Fibroblast of skin of back (primary cell): Measurements from ENCODE around the gene PLVAP. TPM values are rescaled to one million over a fixed set of nuclear protein-coding genes. Genes with fewer than 3 reads are reported as not detected.

ENCODE experiments used
- DNase-seq: peaks from one replicate; pipeline ENCODE4 v3.0.0-alpha.2; 2013
- polyA plus RNA-seq, 2 experiments: library from polyadenylated mRNA; unstranded; fragments of 120-200 nt; gene quantifications; one replicate each; pipeline ENCODE4 v1.2.1, GENCODE V29; 2013; ENCODE audit not compliant: insufficient read length in 2 of 2

The PLVAP gene, protein sequence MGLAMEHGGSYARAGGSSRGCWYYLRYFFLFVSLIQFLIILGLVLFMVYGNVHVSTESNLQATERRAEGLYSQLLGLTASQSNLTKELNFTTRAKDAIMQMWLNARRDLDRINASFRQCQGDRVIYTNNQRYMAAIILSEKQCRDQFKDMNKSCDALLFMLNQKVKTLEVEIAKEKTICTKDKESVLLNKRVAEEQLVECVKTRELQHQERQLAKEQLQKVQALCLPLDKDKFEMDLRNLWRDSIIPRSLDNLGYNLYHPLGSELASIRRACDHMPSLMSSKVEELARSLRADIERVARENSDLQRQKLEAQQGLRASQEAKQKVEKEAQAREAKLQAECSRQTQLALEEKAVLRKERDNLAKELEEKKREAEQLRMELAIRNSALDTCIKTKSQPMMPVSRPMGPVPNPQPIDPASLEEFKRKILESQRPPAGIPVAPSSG
- polyA plus RNA-seq (2013, experiment 1 of 2; ENCODE audit: insufficient read length): 0.16 TPM
- polyA plus RNA-seq (2013, experiment 2 of 2; ENCODE audit: insufficient read length): 0.12 TPM

DNA sequence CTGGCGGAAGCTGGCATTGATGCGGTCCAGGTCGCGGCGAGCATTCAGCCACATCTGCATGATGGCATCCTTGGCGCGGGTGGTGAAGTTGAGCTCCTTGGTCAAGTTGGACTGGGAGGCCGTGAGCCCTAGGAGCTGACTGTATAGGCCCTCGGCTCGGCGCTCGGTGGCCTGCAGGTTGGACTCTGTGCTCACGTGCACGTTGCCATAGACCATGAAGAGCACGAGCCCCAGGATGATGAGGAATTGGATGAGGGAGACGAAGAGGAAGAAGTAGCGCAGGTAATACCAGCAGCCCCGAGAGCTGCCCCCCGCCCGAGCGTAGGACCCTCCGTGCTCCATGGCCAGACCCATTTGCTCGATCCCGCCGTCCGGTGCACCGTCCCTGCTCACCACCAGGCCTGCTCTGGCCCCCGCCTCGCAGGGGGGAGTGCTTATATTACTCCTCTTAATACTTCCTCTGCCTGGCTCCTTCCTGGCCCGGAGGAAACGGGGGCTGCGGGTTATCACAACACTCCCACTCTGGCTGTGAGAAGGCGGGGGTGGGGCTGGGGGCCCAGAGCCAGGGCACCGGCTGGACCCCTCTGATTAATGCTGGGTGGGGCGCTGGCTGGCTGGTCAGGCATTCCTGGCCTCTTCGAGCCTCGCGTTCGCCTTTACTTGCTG is at the start of gene PLVAP:
TSS of gene PLVAP (minus strand) at position 408 of the 666 bp plus-strand sequence. CDS start at position 354, 54 bp downstream.
- DNase-seq: no peak

DNA sequence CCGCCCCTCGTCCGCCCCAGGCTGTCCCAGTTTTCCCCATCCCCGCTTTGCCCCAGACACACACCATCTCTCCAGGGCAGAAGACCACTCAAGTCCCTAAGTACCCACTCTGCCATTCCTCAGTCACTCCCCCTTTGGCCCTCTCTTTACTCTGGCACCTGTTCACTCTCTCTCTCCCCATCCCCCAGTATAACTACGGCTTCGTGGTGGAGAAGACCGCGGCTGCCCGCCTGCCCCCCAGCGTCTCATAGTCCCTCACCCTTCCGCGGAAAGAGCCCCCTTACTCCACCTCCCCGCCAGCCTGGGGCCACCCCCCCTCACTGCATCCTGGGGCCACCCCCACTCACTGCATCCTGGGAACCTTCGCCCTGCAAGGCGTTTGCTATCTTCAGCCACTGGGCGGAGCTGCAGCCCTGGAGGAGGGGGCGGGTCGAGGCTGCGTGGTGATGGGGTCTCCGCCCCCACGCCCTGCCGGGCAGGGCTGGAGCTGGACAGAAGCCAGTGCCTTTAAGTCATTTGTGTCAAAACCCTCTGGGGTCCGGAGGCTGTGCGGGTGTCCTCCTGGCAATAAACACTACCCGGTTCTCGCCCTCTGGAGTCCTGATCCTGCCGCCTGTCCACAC is 47.7 kb upstream of the PLVAP start:
- DNase-seq: peak; percentile 53

DNA sequence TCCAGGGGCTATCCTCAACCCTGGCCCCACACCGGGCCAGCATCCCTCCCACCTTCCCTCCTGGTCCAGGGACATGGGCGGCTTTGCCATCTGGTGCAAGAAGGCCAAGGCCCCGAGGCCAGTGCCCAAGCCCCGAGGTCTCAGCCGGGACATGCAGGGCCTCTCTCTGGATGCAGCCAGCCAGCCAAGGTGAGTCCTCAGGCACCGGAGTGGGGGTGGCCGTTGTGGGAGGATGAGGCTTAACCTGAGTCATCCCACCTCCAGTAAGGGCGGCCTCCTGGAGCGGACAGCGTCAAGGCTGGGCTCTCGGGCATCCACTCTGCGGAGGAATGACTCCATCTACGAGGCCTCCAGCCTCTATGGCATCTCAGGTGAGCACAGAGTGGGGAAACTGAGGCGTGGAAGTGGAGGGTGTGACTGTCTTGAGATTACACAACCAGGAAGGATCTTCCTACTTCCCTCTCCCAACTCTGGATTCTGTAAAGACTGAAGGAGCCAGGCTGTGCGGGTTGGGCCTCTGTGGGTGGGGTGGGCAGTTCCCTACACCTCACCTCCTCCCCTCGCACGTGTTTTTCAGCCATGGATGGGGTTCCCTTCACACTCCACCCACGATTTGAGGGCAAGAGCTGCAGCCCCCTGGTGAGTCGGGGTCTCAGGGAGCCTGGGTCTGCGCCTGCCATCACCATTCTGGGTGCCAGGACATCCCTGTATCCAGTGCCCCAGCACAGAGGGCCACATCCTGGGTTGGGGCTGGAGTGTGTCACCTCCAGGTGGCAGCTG is 46.5 kb upstream of the PLVAP start:
- no peak for DNase-seq

DNA sequence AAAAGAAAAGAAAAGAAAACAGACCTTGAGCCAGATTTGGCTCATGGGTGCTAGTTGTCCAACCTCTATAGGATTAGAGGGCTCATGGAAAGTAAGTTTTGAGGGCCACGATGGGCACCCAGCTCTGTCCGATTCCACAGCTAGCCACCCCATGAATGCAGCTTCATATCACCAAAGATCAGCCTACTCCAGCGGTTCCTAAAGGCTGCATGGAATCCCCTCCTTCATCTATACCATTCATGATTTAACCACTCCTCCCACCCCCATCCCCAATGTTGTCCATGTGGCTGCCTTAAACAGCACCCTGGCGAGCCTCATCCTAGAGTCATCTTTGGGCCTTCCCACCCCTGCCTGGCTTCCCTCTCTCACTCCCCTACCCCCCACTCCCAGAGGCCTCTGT is 44.8 kb upstream of the PLVAP start:
- DNase-seq: no peak

DNA sequence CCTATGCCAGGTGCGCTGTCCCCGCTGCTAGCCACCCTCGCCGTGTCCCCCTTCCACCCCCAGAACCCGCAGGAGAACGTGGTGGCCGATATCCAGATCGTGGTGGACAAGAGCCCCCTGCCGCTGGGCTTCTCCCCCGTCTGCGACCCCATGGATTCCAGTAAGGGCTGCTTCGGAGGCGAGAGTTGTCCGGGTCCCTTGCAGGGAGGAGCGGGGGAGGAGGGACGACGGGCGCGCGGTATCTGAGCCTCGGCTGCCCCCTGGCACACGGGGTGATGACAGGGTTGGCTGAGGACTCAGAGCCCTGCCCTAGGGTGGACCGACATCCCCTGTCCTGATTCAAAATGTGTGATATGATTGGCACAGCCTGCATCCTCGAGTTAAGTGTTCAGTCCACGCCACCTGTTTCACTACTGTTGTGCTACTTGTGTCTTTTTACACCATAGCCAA is 43.4 kb upstream of the PLVAP start:
- peak; percentile 22 for DNase-seq

DNA sequence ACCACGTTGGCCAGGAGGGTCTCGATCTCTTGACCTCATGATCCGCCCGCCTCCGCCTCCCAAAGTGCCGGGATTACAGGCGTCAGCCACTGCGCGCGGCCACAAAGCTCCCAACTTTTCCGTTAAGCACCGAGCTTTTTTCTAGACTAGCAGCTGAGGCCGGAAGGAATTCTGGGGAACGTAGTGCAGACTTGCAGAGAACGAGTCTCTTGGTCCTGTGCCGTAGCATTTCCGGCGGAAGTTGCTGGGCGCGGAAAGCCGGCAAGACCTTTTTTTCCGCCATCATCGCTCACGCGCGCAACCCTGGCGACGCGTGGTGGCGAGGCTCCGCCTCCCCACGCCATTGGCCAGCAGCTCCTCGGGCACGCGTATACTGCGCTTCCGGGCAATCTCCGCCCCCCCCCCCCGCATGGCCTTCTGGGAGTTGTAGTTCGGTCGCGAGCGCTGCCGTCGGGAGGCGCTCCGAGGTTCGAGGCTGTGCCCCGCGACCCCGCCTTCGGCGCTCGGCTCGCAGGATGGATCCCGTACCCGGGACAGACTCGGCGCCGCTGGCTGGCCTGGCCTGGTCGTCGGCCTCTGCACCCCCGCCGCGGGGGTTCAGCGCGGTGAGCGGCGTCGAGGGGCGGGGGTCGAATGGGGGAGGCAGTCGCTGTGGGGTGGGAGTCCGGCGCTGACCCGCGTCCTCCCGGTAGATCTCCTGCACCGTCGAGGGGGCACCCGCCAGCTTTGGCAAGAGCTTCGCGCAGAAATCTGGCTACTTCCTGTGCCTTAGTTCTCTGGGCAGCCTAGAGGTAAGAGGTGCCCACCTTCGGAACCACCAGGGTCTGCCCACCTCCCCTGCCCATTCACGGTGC is 42.7 kb upstream of the PLVAP start, which contains the start of gene MVB12A:
TSS of gene MVB12A (plus strand) at position 427 of the 854 bp plus-strand sequence. CDS start at position 516, 89 bp downstream.
- DNase-seq: peak; percentile 99

DNA sequence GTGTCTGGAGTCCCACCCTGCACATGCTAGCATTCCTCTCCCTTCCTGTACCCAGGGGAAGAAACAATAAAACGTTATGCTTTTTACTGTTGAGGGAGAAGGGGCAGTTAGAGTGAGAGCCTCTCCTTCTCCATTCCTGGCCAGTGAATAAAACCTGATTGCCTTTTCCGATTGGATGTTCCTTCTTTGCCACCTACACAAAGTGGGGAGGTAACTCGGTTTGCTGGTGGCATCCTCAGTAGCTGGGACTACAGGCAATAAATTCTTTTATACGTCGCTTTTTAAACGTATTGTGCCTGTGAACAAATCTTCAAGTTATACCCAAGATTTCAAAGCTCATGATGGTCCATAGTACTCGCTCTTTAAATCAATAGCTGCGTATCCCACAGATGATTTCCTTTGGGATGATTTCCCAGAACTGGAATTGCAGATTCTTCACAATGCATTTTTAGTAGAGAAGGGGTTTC is 42.0 kb upstream of the PLVAP start:
- DNase-seq: no peak

DNA sequence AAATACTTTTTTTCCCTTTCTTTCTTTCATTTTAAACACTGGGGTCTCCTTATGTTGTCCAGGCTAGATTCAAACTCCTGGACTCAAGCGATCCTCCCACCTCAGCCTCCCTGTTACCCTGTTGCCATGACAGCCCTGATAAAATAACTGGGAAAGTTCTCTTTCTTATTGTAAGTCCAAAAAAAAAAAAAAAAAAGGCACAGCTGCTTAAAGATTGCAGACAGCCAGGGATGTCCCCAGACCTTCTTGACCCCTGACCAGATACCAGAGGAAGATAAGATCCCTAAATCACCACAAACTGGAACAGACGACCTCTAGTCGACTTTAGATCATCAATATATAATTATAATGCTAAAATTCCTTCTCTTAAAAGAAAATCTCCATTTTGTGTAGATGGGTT is 41.6 kb upstream of the PLVAP start:
- DNase-seq: no peak

DNA sequence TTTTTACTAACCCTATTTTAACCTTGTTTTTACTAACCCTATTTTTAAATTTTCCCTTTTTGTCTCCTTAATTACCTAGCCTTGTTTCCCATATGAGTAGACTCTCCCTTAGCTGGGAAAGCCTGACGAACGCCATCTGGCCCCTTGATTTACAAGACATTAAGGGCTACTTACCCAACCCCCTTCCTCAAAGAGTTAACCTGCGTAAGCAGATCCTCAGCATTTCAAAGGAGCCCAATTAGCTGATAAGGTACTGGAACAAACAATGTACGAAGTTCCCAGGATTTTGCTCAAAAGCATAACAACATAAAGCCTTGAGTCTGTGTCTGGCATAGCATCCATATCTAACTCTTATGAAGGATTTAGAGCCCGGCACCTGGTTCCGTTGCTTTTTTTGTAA is 38.0 kb upstream of the PLVAP start:
- DNase-seq: no peak

DNA sequence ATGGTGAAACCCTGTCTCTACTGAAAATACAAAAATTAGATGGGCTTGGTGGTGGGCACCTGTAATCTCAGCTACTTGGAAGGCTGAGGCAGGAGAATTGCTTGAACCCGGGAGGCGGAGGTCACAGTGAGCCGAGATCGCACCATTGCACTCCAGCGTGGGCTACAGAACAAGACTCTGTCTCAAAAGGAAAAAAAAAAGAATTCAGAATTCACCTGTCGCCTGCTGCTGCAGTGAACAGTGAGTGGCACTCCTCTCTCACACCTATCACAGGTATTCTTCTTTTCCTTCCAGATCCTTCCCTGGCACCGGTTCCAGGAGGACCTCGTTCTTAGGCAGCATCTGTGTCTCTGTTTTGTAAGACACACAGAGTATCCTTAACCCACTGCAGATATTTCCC is 37.0 kb upstream of the PLVAP start:
- DNase-seq: no peak

DNA sequence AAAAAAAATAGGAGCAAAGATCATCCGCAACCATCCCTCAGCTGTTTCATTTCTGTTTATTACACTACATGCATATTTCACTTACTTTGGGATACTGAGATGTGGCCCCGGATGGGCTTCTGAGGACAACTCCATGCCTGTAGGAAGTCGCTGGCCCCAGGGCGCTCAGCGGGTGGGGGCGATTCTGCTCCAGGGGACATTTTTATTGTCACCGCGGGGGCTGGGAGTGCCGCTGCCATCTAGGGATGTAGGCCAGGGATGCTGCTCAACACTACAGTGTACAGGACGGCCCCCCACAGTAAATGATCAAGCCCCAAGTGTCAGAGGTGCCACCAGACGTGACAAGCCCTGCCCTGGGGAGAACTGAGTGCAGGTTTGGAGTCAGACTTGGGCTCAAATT is 34.7 kb upstream of the PLVAP start:
- DNase-seq: no peak

DNA sequence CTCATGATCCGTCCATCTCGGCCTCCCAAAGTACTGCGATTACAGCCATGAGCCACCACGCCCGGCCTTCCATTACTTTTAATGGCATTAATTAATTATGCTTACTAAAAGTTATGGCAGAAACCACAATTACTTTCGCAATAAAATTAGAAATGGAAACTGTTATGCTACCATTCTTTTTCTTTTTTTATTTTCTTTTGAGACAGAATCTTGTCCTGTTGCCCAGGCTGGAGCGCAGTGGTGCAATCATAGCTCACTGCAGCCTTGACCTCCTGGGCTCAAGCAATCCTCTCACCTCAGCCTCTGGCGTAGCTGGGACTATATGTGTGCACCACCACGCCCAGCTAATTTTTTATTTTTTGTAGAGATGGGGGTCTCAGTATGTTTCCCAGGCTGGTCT is 32.8 kb upstream of the PLVAP start:
- no peak for DNase-seq

DNA sequence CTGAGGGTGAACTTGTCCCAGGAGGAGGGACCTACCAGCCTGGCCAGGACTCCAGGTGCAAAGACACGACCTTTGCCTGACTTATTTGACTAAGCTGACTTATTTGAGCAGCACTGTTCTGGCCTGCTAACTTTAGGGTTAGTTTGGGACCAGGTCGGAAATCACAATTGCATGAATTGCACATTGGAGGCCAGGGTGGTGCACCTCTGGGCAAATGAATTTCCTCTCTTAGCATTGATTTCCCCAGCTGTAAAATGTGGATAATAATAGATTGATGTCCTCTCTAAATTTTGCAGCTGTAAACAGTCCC is 29.7 kb upstream of the PLVAP start:
- DNase-seq: no peak

DNA sequence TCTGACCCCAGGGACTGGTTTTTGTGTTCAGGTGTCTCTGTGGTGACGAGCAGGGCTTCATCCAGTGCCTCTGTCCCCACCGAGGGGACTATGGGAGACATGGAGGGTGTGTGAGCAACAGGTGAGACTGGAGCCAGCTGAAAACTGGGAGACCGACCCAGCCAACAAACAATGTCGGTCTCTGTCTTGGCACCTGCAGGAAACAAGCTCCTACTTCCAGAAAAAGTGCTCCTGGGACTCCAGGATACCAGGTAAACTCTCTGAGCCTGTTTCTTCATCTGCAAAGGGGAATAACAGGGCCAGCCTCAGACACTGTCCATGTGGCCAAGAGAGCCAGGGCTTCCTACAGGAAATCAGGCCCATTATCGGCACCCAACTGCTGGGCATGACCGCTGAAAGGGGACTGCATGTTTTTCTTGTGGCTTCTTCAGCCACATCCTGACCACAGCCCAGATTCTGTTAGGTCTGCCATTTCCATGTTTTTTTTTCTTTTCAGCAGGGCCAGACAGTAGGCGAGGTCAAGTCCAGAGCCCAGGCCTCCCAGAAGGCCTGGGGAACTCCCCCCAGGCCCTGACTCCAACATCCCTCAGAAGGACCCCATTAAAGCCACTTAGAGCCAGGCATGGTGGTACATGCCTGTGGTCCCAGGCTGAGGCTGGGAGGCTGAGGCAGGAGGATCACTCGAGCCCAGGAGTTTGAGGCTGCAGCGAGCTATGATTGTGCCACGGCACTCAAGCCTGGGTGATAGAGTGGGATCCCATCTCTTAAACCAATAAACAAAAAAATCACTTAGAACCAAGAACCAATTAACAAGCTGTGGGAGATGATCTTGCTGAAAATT is 29.1 kb upstream of the PLVAP start:
- peak; percentile 70 for DNase-seq

DNA sequence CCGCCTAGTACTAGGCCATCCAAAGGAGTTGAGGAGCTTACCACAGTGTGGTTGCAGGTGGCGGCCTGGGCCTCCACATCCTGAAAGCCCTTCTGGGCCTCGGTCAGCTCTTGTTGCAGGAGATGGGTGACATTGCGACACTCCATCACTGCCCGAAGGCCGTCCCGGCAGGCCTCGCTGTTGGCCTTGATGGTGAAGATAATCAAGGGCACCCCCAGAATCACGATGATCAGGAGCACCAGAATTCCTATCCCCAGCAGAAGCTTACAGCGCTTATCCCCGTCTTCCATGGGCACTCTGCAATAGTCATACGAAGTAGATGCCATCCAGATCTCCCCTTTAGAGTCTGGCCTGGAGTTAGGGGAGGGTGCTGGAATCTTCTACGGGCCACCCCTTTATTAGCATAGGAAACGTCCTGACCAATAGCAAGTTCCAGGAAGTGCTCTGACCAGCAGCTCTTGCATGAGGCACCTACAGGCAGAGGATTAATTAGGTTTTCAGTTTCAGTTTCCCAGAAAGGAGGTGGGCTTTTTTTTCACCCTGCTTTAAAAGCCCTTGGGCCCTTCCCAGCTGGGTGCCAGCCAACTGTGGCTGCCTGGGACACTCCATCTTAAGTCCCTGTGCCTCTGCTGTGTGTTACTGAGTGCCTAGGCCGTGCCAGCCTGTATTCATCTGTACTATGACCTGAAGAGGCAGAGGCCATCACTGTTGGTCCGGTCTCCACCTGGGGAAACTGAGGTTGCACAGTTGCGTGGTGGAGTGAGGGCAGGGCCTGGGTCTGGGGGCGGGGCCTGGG is 28.3 kb upstream of the PLVAP start, which contains the start of gene BST2:
TSS of gene BST2 (minus strand) at position 381 of the 796 bp plus-strand sequence. CDS start at position 326, 55 bp downstream.
- no peak for DNase-seq

DNA sequence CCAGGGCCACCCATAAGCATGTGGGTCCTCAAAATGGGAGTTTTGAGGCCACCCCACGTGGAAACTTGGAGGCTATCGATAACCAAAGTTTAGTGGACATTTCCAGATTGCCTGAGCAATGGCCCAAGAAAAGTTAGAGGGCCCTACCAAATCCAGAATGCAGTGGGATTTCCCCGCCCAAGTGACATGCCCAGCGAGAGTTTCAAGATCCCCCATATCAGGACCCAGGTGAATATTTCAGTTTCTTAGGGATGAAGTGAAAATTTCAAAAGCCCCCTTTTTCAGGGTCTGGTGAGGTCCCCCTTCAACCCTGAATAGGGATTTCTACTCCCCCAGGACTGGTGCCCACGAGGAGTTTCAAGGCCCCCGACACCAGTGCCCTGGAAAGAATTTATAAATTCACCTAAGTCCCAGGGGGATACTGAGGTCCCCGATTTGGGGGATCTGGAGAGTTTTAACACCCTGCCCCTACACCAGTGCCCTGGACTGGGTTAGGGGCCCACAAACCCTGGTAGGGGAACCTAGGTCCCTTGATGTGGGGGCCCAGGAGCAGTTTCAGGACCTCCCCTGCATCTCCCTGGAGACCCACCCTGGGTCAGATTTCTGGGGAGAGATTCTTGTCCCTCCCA is 27.6 kb upstream of the PLVAP start:
- DNase-seq: no peak

DNA sequence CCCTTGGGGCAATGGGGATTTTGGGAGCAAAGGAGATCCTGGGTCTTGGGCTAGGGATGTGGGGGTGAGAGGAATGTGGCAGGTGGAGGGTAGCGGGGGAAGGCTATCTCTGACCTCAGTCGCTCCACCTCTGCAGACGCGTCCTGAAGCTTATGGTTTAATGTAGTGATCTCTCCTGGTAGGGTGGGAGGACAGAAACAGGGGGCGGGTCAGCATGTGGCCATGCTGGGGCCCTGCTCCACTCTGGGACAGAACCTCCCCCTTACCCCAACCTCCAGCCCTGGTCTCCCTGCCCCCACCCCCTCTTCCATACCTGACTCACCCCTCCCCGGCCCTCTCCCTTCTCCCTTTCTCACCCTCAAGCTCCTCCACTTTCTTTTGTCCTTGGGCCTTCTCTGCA is 26.9 kb upstream of the PLVAP start:
- no peak for DNase-seq

DNA sequence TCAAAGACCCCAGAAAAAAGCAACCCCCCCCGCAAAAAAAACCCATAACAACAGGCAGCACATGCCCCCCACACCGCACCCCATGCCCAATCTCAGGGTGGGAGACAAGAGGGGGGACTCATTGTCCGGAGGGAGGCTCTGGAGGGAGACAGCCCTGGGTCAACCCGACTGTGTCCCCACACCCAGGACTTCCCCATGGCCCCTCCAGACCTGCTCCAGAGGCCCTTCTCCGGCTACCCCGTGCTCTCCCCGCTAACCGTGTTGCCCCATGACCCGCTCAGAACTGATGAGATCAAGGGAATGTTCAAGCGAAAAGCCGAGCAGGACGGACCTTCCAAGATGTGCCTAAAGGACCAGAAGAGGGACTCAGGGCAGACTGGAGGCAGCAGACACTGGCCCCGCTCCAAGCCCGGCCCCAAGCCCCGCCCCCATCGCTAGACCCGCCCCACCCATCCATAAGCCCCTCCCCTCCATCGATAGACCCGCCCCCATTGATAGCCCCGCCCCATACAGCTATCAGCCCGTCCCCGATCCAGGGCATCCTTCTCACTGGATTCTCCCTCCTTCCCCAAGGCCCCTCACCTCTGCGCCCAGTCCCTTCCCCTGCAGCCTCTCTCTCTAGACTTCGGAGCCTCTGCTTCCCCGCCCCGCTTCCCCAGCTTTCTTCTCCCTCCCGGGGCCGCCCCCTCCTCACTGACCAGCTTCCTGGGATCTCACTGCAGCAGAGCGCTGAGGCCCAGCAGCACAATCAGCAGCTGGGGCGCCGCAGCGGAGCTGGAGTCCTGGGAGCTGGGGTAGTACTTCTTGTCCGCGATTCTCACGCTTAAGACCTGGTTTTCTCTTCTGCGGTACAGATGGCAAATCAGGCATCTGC is 26.1 kb upstream of the PLVAP start:
- DNase-seq: no peak
